Head of caudate nucleus (tissue), 42 donors: ENCODE measurements around the gene CNTNAP5.

Experiments used
- DNase-seq, 42 donors: peaks; one replicate each; pipeline versions ENCODE4 v3.0.0 to v3.0.0-alpha.2; 2020 to 2021; ENCODE audit warnings: mixed read lengths in 7 of 42
- intact Hi-C: fragments of 100-400 bp; cut with DNase I; formaldehyde crosslinking; loops from one replicate; pipeline ENCODE4 v1.15.0; 2022

Gene CNTNAP5

GRCh38 chr2:124501575-124502152 is 476.6 kb downstream of the CNTNAP5 start:
- intact Hi-C loops: no loop called here
- no peak for DNase-seq

GRCh38 chr2:124514236-124514635 is 489.1 kb downstream of the CNTNAP5 start:
- intact Hi-C loops: no loop called here

GRCh38 chr2:124520953-124521352 is 495.9 kb downstream of the CNTNAP5 start:
- DNase-seq: no peak
- intact Hi-C loops: no loop called here

More at GRCh38 chr2:124514236-124514635, 489.1 kb downstream of the CNTNAP5 start:
- no peak for DNase-seq

GRCh38 chr2:124523096-124523495 is 498.0 kb downstream of the CNTNAP5 start:
- no peak for DNase-seq
- intact Hi-C loops: no loop called here

GRCh38 chr2:124524155-124524915 is 499.2 kb downstream of the CNTNAP5 start:
- DNase-seq: peak in 10 of 42 donors; percentile 9 to 52 (median 20)
- intact Hi-C loops: no loop called here

- intact Hi-C loops: no loop called here
- DNase-seq: no peak
These were observed 501.1 kb downstream of the CNTNAP5 start for GRCh38 chr2:124526221-124526620.

- intact Hi-C loops: no loop called here
- DNase-seq: peak in 5 of 42 donors; percentile 20 to 46 (median 27)
These were observed 505.1 kb downstream of the CNTNAP5 start for GRCh38 chr2:124530203-124530602.

GRCh38 chr2:124533226-124533954 is 508.3 kb downstream of the CNTNAP5 start:
- intact Hi-C loops: no loop called here
- DNase-seq: no peak

GRCh38 chr2:124534028-124534427 is 508.9 kb downstream of the CNTNAP5 start:
- no peak for DNase-seq
- intact Hi-C loops: no loop called here

- DNase-seq: no peak
- intact Hi-C loops: no loop called here
These were observed 510.7 kb downstream of the CNTNAP5 start for GRCh38 chr2:124535816-124536215.

GRCh38 chr2:124536591-124536990 is 511.5 kb downstream of the CNTNAP5 start:
- intact Hi-C loops: no loop called here
- DNase-seq: no peak

GRCh38 chr2:124538549-124538948 is 513.5 kb downstream of the CNTNAP5 start:
- no peak for DNase-seq
- intact Hi-C loops: no loop called here

- DNase-seq: no peak
- intact Hi-C loops: no loop called here
These were observed 515.7 kb downstream of the CNTNAP5 start for GRCh38 chr2:124540805-124541204.

GRCh38 chr2:124542932-124543640 is 518.0 kb downstream of the CNTNAP5 start:
- no peak for DNase-seq
- intact Hi-C loops: no loop called here

GRCh38 chr2:124547700-124548099 is 522.6 kb downstream of the CNTNAP5 start:
- intact Hi-C loops: no loop called here

GRCh38 chr2:124558277-124558905 is 533.3 kb downstream of the CNTNAP5 start:
- DNase-seq: no peak
- intact Hi-C loops: no loop called here

More at GRCh38 chr2:124547700-124548099, 522.6 kb downstream of the CNTNAP5 start:
- no peak for DNase-seq

- DNase-seq: peak in 2 of 42 donors; percentile 17 to 43
- intact Hi-C loops: no loop called here
These were observed 534.1 kb downstream of the CNTNAP5 start for GRCh38 chr2:124559236-124559635.

- intact Hi-C loops: no loop called here
- DNase-seq: no peak
These were observed 535.6 kb downstream of the CNTNAP5 start for GRCh38 chr2:124560592-124561112.

GRCh38 chr2:124561486-124561885 is 536.4 kb downstream of the CNTNAP5 start:
- no peak for DNase-seq
- intact Hi-C loops: no loop called here
